Measurements from ENCODE around the gene NELL1.

Gene NELL1

DNA sequence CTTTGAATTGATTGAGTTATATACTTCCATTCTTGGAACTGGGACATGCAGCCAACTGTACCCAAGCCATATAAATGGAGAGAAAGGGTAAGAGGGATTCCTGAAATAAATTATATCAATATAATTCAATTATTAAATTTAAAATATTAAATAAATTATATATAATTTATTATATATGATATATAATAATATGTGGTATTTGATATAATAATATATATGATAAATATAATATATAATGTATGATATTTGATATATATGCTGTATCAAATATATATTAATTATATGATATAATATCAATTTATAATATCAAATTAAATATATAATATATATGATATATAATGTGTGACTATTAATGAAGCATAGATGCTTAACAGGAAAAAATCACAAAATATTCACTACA, 677.0 kb downstream of the NELL1 start:
- no peak for DNase-seq (ENCODE audit: low spot score)

DNA sequence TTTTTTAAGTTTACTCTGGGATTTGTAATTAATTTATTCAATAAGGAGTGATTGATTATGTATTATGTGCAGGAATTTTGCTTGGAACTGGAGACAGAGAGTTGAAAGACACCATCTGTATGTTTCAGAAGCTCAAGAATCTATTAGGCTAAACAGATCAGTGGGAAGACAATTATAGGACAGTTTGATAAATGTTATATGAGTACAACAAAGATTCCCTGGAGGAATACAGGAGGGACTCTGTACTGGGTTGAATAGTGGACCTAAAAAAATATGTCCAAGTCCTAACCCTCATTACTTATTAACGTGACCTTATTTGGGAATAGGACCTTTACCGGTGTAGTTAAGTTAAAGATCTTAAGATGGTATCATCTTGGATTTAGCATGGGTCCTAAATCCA, 681.2 kb downstream of the NELL1 start:
- DNase-seq (ENCODE audit: low spot score): no peak

DNA sequence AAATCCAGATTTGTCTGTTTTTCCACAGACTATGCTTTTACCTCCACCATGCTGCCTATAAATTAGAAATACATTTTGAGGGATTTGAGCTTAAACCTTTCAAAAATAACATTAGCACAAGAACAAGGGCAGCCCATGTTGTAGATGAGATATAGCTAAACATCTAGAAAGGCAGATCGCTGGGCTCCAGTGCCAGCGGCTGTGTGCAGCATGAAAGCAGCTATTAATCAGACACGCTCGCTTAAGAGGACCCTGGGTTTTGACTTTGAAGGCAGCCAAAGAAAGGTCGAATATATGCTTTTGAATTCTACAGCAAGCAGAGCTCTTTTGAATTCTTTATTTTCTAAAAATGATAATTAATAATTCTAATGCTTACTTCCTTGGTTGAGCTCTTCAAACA, 684.0 kb downstream of the NELL1 start:
- no peak for DNase-seq (ENCODE audit: low spot score)

DNA sequence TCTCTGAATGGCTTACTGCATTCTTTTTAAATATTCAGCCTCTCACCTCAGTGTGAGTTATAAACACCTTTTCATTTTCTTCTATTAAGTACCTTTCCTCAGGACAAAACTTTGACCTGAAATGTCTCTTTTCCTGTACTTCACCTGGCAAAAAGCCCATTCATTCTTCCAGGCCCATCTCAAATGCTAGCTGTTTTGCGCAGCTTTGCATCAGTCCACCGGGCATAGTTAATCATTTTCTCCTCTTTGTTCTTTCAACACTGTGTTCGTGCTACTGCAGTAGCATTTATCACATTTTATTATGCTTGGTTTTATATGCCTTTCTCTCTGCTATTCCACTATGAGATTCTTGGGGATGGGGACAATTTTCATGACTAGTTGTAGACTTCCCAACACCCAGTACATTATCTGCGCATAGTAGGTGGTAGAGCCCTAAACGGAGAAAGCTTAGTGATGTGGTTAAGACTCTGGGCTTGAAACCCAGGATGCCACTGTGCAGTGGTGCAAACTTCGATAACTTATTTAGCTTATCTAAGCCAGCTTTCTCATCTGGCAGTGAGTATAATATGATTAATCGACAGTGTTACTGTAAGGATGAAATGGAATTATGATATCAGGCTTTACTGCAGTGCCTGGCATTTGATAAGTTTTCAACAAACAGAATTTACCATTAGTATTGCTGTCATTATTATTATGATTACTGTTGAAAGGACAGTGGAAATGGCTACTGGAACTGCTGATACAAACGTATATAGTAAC, 695.7 kb downstream of the NELL1 start:
- DNase-seq (ENCODE audit: low spot score): no peak

DNA sequence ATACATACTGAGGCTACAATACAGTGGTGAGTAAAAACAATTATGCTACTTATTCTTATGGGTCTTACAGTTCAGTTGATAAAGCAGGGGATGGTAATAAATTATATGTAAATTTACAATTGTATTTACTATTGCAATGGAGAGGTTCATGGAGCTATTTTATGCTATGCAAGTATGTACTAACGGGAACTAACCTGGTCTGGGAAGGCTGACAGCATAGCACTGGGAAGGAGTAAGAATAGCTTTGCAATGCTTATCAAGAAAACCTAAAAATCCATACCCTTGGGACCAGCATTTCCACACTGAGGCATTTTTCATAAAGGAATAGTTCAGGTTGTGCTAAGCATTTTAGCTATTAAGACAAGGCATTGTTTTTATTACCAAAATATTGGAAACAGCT, 700.6 kb downstream of the NELL1 start:
- no peak for DNase-seq (ENCODE audit: low spot score)

DNA sequence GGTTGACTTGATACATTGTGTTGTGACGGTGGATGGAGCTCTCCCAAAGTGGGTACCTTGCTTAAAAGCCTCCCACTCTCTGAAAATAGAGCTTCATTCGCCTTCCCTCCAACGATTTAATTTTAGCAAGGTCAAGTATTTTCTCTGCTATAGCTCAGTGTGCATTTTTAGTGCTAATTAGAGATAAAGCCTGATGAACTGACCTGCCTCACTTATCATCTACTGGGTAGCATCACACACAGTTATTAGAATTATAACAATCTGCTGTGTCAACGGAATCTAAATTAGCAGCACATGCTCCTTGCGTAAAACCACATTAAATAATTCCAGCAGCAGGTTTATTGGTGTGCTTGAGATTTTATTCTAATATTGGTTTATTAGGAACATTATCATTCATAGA, 701.7 kb downstream of the NELL1 start:
- DNase-seq (ENCODE audit: low spot score): no peak

DNA sequence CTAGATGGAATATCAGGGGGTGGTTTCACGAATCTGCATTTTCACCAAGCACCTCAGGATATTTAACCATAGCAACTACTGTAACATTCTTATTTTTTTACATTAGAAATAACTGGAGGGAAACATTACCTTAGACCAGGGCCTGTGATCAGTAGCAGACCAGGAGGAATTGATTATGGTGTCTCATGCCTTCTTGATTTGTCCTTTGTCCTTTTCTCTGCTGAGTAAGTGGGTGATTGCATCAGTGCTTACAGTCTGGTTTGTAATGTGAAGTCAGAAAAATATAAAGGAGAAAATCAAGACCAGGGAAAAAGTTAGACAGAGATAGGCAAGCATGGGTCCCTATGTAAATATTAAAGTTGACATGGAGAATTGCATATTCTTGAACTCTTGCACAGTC, 703.3 kb downstream of the NELL1 start:
- DNase-seq (ENCODE audit: low spot score): no peak

DNA sequence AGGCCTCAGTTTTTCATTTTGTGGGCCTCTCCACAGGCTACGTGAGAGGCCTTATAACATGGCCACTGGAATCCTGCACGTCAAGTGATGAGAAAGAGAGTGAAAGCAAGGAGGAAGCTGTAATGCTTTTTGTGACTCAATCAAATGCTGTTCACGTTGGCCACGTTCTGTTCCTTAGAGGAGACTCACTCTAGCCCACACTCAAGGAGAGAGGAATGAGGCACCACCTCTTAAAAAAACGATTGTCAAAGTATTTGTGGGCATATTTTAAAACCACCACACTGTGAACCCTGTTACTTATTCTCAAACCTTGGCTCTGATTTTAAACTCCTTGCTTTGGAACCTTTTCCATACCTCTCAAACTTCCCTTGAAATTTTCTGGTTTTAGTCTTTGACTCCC, 705.0 kb downstream of the NELL1 start:
- no peak for DNase-seq (ENCODE audit: low spot score)

DNA sequence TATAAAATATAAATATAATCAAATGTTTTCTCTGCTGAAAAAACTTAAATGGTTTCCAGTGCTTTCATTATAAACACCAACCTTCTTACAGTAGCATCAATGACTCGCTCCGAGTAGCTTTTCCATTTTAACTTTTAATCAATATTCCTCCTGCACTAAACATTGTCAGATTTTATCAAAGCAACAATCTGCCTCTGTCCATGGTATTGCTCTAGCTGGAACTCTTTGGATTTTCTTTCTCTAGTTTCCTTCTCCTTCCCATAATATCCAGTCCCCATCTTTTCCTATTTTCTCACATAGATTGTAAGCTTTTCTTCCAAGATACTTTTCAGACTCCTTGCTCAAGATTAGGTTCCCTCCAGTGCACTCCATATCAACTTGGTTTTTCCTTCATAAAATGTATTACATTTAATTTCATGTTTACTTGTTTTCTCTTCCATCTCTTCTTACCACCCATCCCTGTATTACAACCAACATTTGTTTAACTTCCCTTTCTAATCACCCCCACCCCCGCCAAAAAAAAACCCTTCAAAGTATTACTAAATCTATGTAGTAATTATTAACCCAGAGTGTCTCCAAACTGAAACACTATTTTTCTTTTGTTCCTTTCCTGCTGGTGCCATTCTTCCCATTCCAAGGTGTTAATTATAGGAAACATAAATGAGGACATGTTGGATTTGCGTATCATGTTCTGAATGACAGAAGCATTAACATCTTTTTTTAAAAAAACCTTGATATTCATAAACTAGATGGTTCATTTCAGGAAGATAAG, 716.5 kb downstream of the NELL1 start:
- no peak for DNase-seq (ENCODE audit: low spot score)

DNA sequence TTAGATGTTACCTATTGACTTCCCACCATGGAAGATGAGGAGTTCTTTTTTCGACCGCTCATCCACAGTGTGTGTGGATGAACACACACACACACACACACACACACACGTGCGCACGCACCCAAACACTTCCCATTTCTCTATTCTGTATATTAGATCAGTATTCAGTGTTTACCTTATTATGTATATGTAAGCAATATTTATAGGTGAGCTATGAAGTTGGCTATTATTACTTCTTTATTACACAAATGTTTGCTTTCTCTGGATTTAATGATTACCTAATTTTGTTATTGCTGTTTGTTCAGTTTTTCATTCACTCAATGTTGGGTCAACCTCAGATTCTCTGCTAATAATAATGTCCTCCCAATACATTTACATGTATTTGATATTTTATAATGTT, 721.0 kb downstream of the NELL1 start:
- DNase-seq (ENCODE audit: low spot score): no peak

DNA sequence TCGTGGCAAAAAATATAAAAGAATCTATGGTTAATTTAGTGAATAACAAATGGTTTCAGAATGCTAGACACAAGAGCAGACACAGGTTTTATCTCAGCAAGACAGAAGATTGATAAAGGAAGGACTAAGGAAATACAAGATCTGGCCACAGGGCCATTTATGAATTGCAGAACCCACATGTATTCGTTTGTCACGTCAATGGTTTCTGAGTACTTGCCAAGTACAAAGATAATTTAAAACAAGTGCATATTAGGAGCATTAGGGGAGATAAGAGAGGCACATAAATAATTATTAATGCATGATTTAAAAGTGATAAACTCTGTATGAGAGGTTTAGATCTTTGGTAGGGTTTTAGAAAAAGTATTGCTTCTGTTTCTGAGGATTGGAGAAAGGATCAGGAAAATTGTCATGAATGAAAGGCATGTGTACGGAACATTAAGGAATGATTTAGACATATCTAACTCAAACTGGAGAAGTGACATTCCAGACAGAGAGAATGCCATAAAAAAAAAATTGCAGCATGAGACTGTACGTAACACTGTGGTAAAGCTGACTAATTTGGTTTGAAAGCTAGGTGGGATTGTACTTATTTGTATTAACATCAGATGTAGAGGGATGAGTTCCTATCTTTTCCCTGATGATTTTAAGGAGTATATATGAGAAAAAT, 727.1 kb downstream of the NELL1 start:
- no peak for DNase-seq (ENCODE audit: low spot score)

DNA sequence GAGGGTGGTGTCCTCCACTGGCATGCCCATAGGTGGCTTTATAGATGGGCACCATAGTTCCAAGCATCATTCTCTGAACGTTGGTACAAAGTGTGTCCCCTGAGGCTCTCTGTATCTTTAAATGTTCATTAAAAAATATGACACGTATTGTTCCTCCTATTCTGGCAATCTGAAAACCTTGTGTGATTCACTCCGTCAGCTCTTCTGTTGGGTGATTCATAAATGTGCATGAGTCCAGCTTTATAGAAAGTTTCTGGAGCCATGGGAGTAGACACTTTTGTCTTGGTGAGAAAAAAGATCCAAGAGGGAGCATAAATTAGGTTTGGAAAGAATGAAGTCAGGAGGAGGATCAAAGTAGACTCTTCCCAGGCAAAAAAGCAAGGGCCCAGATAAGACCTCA, 728.8 kb downstream of the NELL1 start:
- DNase-seq (ENCODE audit: low spot score): no peak

DNA sequence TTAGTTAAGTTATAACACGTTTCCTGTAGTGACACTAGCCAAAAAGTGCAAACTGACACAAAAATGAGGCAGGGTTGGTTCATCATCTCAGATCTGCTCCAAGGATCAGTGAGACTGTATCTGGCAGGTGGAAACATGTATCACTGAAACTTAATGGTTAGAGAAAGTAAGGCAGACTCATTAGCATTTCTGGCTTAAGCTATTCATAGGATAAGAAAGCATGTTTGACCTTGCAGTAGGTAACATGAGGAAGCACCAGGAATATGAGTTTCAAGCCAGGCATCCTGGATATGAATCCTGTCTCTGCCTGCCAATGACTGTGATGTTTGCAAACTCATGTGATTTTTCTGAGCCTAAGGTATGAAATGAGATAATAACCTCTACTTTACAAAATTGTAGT, 732.1 kb downstream of the NELL1 start:
- no peak for DNase-seq (ENCODE audit: low spot score)

DNA sequence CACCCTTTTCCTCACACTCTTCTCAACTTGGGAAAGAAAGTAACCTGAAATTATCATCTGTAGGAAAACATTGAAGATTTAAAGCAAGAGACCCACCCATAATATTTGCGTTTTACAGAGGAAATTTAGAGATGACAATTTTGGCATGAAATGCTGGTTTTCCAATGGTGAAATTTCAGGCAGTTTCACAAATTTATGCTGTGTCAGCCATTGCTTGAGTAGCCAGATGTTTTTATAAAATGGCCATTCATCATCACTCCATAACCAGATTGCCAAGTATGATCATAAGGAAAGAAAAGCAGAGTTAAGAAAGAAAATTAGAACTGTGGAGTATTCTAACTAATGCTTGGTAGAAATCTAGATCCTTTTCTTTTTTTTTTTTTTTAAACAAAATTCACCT, 732.9 kb downstream of the NELL1 start:
- DNase-seq (ENCODE audit: low spot score): no peak

DNA sequence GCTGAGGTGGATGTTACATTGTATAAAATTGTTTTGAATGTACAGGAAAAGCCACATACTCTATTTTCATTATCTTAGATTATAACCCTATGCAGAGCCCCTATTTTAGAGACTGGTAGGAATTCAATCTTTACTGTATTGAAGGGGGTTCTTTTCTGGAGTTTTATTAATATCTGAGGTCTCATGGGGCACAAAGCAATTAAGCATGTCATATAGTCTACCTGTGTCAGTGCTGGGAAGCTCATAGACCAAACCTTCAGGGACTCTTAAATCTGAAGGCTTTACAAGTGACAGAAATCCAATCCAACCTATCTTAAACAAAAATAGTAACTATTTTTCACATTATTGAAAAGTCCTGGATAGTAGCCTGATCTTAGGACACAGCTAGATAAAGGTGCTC, 733.7 kb downstream of the NELL1 start:
- no peak for DNase-seq (ENCODE audit: low spot score)

DNA sequence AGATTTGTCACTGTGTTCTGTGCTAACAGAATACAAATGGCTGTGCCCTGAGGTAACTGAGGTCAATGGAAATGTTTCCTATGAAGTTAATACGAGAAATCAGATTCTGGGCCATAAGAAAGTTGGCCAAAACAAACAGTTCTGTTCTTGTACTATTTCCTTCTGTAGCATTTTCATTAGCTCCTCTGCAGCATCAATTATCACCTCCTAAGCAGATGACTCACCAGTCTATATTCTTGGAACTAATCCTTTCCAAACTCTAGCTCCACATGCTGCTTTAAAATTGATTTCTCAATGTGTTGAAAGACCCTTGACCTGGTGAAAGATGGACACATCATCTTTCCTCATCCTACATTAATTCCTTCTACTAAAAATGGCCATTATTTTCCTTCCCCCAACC, 736.0 kb downstream of the NELL1 start:
- no peak for DNase-seq (ENCODE audit: low spot score)

DNA sequence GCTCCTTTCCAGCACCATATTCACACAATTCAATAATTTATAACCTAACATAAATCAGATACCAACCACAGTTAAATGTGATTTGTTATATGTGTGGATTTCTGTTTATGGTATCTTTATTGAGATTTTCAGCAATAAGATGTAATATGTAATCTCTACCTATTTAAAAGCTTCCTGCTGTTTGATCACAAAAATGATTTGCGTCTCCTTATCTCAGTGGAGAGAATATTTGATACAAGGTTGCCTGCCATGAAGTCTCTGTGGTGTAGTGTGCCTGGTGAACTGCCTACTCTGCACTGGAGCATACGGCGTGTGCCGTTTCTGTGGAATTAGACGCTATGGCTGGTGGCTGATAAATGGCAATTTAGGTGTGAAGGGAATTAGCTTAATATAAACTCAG, 741.1 kb downstream of the NELL1 start:
- DNase-seq (ENCODE audit: low spot score): no peak

DNA sequence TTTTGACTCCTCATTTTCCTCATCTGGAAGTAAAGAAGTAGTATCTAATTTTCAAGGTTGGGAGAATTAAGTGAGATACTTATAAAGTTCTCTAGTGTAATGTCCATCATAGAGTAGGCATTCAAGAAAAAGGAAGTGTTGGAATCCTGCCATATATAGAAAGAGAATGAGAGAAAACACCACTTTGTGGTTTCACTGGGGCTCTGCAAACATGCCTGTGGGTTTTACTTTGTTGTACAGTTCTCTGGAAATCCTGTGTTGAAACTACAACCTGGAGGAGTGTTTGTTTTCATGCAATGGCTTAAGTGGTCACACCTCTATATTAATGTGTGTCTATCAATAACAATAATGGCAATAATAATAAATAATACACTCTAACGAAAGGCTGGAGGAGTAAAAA, 741.7 kb downstream of the NELL1 start:
- no peak for DNase-seq (ENCODE audit: low spot score)

DNA sequence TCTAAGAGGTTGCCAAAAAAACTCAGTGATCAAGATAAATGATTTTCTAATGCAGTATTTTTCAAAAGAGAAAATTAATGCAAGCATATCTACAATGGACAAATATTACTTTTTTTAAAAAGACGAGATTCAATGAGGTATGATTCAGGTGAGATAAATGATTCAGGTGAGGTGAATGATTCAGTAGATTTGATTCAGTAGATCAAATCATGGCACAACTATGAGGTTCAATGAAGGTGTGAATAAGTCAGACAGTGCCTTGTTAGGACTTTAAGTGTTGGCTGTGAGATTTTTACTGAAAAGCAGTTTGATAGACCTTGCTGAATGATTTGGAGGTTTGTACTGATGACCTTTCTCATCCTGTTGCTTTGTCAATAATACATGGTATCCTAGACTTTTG, 742.2 kb downstream of the NELL1 start:
- no peak for DNase-seq (ENCODE audit: low spot score)

DNA sequence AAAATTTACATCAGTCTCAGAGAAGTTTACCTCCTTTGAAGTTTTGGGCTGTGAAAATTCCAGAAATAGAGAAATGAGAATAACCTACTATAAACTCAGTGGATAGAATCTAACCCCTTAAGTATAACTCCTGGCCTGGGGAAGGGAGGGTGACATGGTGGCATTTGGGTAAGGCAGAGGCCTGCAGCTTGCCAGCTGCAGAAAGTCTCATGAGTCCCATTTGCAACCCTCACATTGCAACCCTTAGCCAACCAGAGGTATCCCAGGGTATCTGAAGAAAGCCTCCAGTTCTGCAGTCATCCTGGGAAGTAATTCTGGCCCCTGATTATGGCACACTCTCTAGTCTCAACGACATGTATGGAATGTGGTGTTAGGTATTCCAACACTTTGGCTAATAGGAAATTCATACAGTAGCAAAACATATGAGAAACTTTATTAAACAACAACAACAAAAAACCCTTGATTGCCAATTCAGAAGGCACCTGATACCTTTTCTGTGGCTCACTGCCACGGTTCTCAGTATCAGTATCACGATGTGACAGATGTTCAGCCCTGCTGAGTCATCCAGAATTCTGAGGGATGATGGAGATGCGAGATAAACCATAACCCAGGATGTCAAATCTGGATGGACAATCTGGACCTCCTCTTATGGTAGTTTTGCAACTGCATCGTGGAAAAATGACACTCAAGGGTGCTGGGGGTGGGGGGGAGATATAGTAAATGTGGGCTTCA, 743.4 kb downstream of the NELL1 start:
- DNase-seq (ENCODE audit: low spot score): no peak

DNA sequence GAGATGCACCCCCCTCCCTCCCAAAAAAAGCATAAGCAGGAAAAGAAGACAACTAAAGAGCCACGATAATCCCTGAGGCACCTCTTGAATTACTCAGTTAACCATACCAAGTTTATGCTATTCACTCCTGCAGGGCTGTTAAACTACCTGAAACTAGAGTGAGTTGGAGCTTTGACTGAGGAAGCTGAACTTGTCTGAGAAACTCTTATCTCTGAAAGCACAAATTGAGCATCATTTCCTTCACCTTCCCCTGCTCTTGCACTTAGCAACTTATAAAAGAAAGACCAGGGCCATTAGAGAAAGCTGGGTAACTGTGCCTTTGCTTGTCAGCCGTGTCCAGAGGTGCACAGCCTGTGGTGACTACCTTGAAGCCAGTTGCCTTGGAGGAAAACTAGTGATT, 745.6 kb downstream of the NELL1 start:
- no peak for DNase-seq (ENCODE audit: low spot score)

DNA sequence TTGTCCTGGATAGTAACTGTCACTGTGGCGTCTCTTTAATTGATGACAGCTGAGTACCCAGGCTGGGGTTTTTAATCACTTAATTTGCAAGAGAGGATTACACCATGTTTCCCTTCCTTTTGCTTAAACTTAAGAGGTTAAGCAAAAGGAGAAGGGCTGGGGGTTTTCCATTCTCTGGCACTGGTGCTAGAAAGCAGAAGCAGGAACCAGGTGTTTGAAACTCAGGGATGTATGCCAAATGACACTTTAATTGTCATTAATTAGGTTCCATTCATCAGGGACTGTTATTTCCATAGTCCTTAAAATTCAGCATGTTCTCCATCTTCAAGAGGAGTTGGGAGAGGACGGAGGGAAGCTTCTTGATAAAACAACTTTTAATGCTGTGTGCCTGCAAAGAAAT, 746.2 kb downstream of the NELL1 start:
- no peak for DNase-seq (ENCODE audit: low spot score)
